KBM-7 (cell line): ENCODE results near the gene ST13.
"Not testable (repeated sequence)": the region's sequence is repeated elsewhere in the genome, so short reads cannot be mapped to it uniquely, and the experiment has no call there.

Source experiments
- DNase-seq: peaks from one replicate; pipeline ENCODE4 v3.0.0-alpha.2; 2015
- in situ Hi-C: fragments of 300-500 bp; cut with MboI; formaldehyde crosslinking; loops from 2 replicates; pipeline ENCODE4 v1.14.3; 2020; ENCODE audit warnings: low sequenced_read_pairs, low pct_unique_long_range_greater_than_20kb, mixed read lengths

Gene ST13

DNA sequence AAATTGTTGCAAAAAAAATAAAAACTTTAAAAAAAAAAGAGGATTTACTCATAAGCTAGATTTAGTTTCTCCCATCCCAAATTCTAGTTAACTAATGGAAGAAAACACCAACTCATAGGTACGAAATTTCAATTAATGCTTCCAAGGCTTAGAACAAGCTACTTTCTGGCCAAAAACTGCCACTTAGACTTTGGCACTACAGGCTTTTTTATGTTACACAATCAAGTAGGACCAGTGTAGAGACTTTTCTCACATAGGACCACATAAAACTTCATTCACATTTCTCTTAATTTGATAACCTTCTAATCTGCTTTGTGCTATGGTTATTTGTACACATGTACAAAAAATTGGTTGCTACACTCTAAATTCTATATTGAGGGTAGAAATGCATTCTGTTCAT, 3.1 kb downstream of the ST13 start:
- in situ Hi-C loops: no loop called here
- no peak for DNase-seq

DNA sequence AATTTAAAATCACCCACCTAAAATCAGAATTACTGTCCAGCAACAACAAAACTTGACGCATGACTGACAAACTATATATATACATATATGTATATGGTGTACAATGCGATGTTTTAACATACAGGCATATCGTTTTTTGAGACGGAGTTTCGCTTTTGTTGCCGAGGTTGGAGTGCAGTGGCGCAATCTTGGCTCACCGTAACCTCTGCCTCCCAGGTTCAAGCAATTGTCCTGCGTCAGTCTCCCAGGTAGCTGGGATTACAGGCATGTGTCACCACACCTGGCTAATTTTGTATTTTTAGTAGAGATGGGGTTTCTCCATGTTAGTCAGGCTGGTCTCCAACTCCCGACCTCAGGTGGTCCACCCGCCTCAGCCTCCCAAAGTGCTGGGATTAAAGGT, 10.6 kb downstream of the ST13 start:
- DNase-seq, in situ Hi-C loops: not testable (repeated sequence)

- in situ Hi-C loops: no loop called here
- DNase-seq: no peak
These were observed 11.5 kb downstream of the ST13 start for GRCh38 chr22:40844951-40845350.

DNA sequence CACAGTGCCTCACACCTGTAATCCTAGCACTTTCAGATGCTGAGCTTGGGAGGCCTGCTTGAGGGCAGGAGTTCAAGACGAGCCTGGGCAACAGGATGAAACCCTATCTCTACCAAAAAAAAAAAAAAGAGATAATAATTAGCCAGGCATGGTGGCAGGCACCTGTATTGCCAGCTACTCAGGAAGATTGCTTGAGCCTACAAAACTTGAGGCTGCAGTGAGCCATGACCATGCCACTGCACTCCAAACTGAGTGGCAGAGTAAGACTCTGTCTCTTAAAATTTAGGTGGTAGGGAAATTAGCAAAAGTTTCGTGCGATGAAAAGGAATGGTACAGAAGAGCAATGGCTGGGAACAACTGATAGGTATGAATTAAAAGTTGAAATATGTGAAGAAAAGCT, 18.0 kb downstream of the ST13 start:
- DNase-seq: no peak
- in situ Hi-C loops: no loop called here

- in situ Hi-C loops: no loop called here
- DNase-seq: no peak
These were observed 21.8 kb downstream of the ST13 start for GRCh38 chr22:40834619-40835018.

- DNase-seq: no peak
- in situ Hi-C loops: no loop called here
These were observed 27.3 kb downstream of the ST13 start for GRCh38 chr22:40829131-40829530.

GRCh38 chr22:40826984-40827741, 29.3 kb downstream of the ST13 start:
- in situ Hi-C loops: no loop called here

DNA sequence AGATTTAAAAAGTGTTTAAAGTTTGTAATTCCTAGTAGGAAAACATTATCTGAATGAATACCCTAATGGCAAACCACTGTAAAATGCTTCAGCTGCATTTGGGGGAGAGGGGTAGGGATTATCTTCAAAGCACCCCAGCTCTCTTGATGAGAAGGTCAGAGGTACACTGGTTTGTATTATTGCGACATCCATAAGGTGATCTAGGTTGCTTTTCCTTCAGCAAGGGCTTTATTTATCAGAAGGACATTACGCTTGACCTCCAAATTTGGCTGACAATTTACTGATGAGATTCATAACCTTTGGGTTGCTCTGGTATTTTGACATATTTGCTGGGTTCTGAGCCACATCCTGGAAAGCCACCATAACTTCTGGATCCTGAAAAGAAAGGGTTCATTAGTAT, 30.1 kb downstream of the ST13 start:
- in situ Hi-C loops, DNase-seq: not testable (repeated sequence)

More at GRCh38 chr22:40826984-40827741, 29.3 kb downstream of the ST13 start:
- no peak for DNase-seq

DNA sequence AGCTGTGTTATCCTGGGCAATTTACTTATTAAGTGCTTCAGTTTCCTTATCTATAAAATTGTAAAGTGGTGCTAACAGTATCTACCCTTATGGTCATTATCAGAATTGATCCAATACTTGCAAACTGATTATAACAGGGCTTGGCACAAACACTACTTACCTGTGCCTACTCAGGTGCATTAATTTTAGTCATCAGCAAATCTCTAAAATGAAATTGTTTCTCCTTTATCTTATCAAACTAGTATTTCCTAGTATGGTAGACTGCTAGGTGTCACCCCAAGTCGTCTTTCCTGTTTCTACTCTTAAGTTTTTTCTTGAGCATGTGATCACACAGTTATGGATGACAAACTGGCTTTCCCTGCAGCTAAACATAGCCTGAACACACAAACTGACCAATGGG, 33.0 kb downstream of the ST13 start:
- no peak for DNase-seq
- in situ Hi-C loops: no loop called here

GRCh38 chr22:40819599-40820140, 36.8 kb downstream of the ST13 start:
- in situ Hi-C loops: no loop called here

GRCh38 chr22:40818747-40819598, 37.5 kb downstream of the ST13 start, which contains the start of gene SLC25A17:
Gene SLC25A17, minus strand, starts transcription at chr22:40819346. Its CDS starts 98 bp downstream, at chr22:40819248.
- in situ Hi-C loops: no loop called here
- peak; percentile 66 for DNase-seq

More at GRCh38 chr22:40819599-40820140, 36.8 kb downstream of the ST13 start:
- no peak for DNase-seq

- in situ Hi-C loops: no loop called here
- DNase-seq: peak; percentile 47
These were observed 38.2 kb downstream of the ST13 start for GRCh38 chr22:40818192-40818746.

DNA sequence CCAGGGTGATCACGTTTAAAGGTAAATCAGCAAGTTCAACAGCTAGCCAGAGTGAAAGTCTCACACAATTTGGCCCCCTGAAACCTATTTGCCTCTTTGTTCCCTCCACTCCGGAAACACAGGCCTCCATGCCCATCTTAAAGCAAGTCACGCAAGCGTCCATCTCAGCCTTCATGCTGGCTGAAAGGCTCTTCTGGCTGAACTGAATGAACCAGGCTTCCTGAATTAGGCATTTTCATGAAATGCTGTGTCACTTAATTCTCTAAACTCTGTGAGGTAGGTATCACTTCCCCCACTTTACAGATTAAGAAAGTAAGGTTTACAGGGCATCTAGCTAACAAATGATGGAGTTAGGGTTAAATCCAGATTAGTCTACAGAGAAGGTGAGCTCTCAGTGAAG, 38.7 kb downstream of the ST13 start:
- DNase-seq: no peak
- in situ Hi-C loops: no loop called here

DNA sequence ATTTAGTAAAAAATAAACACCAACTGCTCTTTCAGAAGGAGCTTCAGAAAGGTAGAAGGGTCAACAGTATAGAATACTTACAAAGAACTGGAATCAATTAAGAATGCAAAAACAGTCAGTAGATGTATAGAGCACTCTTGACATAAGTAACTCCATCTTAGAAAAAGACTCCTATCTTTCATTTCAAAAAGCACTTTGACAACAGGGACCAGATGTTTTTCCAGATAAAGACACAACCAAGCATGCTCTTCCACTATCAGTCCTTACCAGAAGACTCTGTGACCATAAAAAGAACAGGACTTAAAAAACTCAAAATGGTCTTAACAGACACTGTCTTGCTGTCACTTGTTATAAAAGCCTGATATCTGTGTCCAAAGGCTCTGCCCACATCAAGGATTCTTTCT, 42.5 kb downstream of the ST13 start:
- in situ Hi-C loops: no loop called here
- DNase-seq: peak; percentile 31

DNA sequence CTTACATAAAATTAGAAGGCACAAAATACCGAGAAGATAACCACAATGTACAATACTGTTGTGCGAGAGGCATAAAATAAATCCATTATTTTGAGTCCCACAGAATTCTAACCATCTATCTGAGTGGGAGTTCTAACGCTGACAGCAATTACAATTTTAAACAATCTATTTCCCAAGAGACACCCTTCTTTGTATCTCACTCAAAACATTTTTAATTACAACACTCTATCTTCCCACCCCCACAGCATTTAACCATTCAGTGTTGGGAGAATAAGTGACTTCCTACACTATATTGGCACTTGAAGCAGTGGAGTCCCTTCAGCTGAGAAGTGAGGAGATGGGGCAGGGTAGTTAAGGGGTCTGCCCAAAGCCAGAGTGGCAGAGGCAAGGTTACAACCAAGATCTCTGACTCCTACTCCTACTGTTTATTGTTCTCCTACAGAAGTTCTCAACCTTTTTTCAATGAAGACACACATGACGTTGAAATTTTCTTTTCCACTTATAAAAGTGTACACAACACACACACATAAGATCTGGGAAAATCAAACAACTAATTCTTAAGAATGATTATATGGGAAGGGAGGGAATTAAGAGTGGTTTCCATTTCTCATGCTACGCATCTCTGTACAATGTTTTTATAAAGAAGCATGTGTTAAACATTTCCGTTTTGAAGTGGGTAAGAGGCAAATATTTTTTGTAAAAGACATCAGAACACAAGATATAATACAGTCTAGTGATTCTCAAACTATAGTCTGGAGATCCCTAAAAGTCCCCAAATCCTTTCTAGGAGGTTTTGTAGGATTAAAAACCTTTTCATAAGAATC, 48.2 kb downstream of the ST13 start:
- in situ Hi-C loops: no loop called here
- no peak for DNase-seq

- in situ Hi-C loops: no loop called here
- DNase-seq: no peak
These were observed 49.7 kb downstream of the ST13 start for GRCh38 chr22:40806711-40807110.

DNA sequence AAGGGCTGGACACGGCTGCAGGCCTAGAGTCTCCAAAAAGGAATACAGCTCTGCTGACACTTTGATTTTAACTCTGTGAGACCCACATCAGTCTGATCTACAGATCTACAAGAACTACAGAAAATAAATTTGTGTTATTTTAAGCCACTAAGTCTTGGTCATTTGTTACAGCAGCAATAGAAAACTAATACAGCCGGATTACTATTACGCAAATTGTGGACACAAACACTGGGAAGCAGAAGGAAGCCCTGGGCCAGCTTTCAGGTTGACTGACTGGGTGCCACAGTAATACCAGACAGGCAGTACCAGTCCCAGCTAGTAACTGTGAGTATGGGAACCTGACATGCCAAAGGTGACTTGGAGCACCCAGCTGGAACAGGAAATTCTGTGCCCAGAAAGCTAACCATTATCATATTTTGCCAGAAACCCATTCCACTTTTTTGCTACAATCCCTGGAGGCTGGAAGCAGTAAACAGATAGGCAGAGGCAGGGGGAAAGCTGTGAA, 50.7 kb downstream of the ST13 start:
- in situ Hi-C loops: no loop called here
- no peak for DNase-seq

- in situ Hi-C loops: no loop called here
- DNase-seq: no peak
These were observed 51.2 kb downstream of the ST13 start for GRCh38 chr22:40805239-40805638.

DNA sequence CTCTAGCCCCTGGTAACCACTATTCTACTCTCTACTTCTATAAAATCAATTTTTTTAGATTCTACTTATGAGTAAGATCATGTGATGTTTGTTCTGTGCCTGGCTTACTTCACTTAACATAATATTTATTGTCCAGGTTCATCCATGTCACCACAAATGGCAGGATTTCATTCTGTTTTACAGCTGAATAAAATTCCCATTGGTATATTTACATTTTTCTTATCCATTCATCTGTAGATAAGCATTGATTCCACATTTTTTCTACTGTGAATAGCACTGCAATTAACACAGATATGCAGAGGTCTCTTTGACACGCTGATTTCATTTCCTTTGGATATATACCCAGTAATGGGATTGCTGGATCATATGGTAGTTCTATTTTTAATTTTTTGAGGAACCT, 53.1 kb downstream of the ST13 start:
- in situ Hi-C loops: no loop called here
- no peak for DNase-seq
